GM18858 (cell line): ENCODE measurements around the gene CHMP3.
"Not testable (repeated sequence)": the region's sequence is repeated elsewhere in the genome, so short reads cannot be mapped to it uniquely, and the experiment has no call there.

Experiments
- ATAC-seq: cut with Tn5 transposase; IDR thresholded peaks from one replicate; pipeline ENCODE4 v1.9.1; 2021; ENCODE audit not compliant: unreplicated experiment

CHMP3 gene

DNA sequence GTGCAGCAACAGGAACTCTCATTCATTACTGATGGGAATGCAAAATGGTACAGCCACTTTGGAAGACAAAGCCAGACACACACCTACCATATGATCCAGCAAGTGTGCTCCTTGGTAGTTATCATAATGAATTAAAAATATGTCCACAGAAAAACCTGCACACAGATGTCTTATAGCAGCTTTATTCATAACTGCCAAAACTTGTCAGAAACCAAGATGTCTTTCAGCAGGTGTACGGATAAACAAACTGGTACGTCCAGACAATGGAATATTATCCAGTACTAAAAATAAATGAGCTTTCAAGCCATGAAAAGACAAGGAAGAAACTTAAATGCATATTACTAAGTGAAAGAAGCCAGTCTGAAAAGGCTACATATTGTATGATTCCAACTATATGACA is 50.4 kb downstream of the CHMP3 start:
- no peak for ATAC-seq

DNA sequence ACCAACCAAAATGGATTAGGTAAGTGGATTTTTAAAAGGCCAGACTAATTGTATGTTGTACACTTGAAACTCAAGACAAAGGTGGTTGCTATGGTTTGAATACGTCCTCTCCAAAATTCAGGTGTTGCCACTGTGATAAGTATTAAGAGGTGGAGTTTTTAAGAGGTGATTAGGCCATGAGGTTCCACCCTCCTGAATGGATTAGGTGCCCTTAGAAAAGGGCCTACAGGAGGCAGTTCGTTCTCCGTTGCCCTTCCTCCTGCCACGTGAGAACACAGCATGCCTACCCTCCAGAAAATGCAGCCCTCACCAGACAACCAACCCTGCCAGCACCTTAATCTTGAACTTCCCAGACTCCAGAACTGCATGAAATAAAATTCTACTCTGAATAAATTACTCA is 51.2 kb downstream of the CHMP3 start:
- ATAC-seq, result no peak

DNA sequence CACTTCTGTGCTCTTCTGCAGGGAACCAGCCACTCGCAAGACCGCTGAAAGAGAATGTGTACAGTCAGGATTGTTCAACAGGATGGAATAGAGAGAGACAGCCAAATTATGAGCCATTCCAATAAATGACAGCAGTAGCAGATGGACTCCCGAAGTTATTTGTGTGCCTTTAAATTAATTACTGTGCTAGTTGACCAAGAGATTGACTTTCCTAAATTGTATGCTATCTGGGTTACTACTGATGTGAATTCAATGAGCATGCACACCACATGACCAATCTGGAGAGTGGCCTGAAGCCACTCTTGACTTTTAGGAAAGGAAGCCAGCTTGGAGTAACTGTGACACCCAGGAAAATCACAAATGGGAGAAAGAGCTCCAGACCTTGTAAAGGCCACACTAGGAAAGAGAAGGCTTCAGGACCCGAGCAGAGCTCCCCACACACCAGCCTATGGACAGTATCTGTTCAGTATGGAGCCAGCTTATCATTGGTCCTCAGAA is 52.8 kb downstream of the CHMP3 start:
- no peak for ATAC-seq

DNA sequence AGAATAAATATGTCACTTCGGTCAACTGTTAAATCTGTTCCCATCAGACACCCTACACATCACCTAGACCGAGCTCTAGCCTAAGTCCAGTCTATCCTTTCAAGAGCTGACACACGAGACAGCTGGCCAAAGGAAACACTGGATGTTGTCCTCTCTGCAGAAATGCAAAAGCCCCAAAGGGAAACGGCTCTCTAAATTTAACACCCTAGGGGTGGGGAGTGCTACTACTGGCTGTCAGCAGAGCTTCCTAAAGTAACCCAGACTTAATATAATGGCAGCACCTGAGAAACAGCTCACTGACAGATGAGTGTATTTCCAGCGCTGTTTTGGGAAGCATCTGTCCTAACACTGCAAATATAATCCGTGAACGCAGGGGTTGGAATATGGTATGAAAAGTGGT is 55.6 kb downstream of the CHMP3 start:
- no peak for ATAC-seq

DNA sequence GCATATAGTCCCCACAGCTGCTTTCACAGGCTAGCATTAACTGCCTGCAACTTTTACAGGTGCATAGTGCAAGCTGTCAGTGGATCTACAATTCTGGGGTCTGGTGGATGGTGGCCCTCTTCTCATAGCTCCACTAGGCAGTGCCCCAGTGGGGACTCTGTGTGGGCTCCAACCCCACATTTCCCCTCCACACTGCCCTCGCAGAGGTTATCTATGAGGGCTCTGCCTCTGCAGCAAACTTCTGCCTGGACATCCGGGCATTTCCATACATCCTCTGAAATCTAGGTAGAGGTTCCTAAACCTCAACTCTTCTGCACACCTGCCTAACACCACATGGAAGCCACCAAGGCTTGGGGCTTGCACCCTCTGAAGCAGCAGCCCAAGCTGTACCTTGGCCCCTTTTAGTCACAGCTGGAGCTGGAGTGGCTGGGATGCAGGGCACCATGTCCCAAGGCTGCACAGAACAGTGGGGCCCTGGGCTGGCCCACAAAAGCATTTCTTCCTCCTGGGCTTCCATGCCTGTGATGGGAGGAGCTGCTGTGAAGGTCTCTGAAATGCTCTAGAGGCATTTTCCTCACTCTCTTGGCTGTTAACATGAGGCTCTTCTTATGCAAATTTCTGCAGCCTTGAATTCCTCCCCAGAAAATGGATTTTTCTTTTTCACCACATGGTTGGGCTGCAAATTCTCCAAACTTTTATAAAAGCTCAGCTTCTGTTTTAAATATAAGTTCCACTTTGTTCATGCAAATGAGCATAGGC is 62.7 kb downstream of the CHMP3 start:
- ATAC-seq, result no peak

DNA sequence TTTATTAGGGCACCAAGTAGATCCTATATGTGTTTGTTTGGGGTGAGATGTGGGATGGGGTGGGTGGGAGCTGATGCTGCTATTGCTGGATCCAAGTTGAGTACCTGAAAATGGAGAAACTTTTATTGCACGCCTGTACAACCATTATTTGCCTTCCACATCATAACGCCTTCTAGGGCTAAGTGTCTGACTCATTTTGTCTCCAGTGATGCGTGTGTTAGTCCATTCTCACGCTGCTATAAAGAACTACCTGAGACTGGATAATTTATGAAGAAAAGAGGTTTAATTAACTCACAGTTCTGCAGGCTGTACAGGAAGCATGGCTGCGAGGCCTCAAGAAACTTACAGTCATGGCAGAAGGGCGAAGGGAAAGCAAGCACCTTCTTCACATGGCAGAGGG is 63.9 kb downstream of the CHMP3 start:
- ATAC-seq, result no peak

DNA sequence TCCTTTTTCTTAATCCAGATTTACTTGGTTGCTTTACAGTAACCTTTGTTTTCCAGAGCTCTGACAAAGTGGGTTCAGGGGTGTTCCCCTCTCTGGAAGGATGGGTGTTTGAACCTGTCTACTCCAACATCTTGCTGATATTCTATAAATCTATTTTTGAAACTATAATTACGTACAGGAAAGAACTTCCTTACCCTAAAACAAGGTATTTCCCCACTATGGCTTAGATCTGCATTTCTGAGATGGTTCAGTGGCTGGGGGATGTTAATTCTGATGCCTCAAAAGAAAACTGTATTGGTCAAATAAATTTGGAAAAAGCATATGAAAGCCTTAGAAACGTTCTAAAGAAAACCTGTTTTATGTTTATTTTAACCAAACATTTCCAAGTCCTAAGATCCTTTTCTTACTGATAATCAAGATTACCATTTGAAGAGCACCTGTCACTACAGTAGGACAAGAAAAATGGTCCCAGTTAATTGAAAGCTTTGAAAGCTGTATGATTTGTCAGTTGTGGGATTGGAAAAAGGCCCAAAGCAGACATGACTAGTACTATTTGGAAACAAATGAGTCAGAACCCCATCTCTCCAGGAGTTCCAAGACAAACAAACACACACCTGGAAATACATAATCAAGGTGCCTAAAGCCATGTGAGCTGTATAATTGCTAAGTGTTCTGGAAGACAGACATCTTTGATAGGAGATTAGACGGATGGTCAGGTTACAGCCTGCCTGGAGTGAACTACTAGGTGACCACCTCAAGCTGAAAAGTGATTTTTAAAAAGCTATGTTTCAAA is 64.6 kb downstream of the CHMP3 start:
- no peak for ATAC-seq

DNA sequence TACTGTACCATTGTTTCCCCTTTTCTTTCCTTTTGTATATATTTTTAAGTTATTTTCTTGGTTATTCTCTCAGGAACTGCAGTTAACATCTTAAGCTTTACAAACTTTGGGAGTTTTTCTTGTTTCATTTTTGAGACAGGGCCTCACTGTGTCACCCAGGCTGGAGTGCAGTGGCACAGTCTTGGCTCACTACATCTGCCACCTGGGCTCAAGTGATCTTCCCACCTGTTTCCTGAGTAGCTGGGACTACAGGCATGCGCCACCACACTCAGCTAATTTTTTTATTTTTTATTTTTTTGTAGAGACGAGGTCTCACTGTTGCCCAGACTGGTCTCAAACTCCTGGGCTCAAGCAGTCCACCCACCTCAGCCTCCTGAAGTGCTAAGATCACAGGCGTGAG is 66.9 kb downstream of the CHMP3 start:
- not testable (repeated sequence) for ATAC-seq

DNA sequence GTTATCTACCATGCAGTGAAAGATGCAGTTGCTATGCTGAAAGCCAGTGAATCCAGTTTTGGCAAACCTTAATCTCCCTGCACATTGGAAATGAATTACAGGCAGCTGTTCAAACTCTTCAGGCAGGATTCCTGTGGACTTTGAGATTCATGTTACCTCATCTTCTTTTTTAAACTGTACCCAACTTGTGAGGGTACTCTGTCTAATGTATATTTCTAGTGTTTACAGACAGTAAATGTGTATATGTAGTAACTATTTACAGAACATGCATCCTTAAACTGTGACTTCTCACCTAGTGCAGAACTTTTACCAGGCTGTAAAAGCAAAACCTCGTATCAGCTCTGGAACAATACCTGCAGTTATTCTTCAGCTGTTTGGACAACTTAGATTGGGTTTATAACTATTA is 71.2 kb downstream of the CHMP3 start:
- ATAC-seq, result no peak

DNA sequence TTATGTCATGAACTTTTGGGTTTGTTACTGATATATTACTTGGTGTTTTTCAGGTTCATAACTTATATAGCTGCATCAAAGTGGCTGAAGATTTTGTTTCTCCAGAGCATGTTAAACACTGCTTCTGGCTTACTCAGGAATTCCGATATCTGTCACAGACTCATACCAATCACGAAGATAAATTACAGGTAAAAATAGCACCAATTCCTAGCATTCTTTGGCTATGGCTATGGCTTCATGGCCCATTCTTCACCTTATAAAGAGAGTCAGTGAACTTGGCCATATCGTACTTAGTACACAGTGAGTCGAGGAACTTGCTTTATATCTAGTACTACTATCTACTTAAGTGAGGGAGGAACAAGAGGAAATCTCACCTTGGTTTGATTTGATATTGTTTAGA is 72.2 kb downstream of the CHMP3 start:
- ATAC-seq, result no peak

DNA sequence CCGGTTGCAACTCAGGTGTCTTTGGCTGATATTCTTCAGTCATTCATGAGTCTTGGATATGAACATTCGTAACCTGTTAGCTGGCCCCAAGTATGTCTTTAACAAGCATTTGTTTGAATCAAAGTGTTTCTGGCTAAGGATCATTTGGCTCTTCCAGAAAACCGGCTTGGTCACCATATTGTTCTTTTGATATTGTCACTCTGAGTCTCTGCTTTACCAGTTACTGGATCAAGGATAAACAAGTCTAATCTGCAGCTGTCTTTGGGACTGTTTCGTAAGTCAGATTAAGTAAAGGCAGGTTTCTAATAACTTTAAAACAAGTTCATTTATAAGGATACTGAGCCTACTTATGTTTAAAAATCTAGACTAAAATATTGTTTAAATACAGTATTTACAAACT is 73.0 kb downstream of the CHMP3 start:
- ATAC-seq, result no peak

DNA sequence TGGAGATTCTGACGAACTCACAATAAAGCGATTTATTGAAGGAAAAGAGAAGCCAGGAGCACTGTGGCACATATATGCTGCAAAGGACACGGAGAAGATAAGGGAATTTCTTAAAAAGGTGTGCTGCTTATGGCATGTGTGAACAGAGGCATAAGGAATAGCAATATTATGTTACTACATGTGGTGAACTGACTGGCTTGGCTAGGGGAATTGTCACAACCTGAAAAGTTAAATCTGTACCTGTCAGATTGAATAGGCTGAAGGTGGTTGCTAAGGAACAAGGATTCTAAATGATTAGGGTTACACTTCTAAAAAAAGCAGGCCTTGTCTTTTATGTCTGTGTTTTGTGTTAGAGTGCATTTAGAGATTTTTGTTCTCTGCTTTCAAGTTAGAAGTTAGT is 73.7 kb downstream of the CHMP3 start:
- ATAC-seq, result no peak

DNA sequence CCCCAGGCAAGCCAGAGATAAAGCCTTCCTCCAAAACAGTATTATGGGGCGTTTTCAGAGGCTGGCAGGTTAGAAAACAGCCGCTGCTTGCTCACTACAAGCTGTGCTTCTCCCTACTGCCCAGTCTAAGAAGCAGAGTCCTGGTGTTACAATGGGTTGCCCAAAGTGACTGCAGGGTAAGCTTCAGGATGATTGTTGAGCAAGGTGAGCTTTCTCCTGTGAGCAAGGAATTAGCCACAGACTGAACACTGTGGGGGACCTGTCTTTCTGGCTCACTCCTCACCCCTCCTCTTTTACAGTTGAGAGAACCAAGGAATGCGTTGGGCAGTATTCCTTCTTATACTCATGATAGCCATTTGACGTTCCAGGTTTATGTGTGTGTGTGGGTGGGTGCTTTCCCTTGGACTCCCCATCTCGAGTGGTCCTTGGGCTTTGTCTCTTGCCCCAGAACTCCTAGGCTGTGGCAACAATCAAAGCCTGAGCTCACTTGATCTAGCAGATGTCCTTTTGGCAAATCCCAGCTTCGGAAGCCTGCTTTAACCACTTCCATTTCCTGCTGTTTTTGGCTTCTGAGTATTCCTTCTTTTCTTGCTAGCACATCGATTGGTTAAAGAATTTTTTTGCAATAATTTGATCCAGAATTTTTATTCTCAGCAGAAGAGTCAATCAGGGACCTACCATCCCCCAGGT is 74.5 kb downstream of the CHMP3 start:
- ATAC-seq, result no peak

DNA sequence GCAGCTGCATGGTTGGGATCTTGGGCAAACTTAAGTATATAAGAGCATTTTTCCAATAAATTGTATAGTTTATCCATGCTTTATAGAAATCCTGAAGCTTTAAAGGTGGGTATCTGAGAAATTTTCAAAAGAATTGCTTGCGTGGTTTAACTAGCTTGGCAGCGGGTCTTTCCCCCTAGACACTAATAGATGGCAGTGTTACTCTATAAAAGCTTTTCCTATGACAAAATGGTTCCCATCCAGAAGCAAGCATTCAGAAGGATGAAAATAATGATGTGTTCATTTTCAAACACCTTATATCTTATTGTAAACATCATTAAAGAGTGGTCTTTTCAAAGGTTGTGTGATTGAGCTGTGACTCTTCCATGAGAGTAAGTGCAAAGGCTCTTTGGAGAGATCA is 76.2 kb downstream of the CHMP3 start:
- ATAC-seq, result no peak

DNA sequence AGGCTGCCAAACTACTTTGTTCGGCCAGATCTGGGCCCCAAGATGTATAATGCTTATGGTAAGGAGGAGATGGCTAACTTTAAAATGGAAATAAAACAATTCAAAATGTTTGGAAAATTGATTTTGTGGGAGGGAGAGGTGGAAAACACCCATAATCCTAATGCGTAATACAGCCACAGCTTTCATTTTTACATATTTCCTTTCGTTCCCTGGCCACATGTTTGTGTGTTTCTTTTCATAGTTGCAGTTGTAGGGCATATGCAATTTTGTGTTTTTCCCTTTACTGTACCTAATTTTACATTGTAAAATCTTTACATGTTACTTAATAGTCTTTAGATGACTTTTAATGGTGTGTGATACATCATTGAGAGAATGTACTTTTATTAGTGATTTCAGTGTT is 77.4 kb downstream of the CHMP3 start:
- ATAC-seq, result no peak

DNA sequence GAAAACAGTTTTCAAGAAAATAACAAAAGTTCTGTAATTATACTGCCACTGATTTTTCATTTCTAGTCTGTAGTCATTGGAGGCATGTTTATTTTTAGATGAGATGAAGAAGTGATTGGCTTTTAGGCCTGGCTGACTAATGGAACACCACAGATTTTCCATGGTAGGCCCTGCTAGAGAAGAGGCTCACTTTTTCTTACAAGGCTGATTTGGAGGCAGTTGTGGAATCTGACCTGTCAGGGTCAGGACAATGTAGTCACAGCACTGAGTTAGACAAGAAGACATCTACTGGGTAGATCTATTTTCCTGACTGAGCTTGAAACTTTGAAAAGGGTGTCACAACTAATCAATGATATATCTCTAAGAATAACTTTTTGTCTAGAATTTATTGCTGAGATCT is 78.1 kb downstream of the CHMP3 start:
- ATAC-seq, result no peak

DNA sequence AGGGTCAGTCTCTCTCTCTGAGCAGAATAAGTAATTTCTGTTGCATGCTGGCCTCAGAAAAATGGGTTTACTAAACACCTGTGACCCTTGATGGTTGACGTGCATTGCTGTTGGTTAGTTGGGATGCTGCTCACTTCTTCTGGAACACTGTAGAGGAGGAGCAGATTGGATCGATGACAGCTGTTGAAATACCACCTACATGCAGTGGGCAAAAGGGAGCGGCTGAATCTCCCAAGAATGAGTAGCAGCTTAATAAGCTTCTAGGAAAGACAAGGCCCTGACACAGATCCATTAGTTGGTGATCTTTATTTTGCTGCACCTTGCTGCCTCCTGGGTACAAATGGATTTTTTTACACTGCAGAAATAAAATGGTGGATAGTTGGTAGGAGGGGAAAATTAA is 78.9 kb downstream of the CHMP3 start:
- ATAC-seq, result no peak

DNA sequence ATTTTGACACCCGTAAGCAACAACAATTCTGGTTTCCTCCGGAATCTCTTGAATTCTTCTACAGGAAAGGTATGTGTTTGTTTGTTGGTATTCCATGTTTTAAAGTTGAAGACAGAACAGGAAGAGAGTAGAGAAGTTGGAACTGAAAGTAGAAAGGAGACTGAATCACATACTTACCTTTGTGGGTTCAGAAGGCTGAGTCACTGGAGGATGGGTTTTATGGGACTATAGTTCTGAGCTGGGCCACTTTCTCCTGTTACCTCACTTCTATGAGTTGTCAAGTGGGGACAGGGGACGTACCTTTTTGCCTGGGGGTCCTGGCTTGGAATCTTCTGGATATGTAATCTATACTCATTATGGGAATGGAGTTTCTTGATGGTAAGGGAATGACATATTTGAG is 81.2 kb downstream of the CHMP3 start:
- no peak for ATAC-seq

DNA sequence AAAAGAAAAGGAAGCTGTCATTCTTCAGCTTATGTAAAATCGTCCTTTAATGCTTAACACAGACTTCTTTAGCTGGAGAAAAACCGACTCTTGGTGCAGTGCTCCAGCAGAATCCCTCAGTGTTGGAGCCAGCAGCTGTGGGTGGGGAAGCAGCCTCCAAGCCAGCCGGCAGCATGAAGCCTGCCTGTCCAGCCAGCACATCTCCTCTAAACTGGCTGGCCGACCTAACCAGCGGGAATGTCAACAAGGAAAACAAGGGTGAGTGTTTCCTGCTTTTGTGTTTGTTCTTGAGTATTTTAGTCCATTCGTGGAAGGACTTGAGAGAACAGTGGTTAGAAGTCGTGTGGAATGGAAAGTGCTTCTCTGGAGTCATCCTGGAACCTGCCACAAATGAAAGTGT is 83.1 kb downstream of the CHMP3 start:
- ATAC-seq, result no peak

DNA sequence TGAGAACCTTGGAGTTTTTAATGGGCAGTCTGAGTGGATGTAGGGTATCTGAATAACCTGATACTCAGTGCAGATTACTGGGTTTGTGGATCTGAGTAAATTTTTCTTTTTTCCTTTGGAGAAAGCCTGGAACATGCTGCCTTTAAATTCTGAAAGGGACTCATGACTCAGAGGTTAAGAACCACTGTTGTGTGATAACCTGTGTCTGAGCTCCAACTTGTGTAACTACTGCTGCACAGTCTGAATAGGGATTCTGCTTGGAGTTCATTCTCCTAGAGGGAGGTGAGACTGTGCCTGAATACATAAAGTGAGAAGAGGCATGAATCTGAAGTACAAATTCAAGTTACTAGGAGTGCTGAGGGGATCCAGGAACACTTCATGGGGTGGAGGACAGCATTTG is 85.9 kb downstream of the CHMP3 start:
- ATAC-seq, result no peak

DNA sequence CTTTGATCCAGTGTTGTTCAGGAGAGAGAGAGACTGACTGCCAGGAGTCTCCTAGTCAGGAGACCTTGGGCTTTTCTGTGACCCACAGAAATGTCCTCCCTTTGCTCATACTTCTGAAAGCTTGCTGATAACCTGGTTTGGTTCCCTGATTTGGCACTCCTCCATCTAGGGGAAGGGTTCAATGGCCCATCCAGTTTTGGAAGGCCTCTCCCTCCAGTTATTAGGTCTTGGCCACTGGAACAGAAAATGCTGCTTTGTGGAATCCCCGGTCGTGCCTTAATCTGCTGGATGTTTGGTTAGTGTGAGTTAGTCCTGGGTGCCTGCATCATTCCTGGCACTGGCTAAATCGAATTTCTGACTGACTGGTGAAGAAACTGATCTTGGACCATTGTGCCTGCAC is 86.3 kb downstream of the CHMP3 start:
- no peak for ATAC-seq

DNA sequence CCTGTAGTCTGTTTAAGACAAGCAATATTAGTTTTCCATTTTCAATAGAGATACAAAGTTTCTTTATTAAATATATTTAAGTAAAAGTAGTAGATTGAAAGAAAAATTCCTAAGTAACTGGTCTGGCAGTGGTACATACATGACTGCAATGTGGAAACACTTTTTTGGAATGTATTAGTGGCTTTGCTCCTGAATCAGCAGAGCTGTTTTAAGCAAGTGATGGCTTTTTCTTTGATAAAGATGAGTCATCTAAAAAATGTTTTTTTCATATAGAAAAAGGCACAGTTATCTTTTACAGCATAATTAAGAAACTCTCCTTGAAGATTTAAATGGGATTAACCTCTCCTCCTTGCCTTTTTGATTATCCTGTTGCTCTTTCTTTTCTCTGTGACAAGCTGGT is 87.2 kb downstream of the CHMP3 start:
- ATAC-seq, result no peak
